GM19372 (cell line): Measurements from ENCODE around the gene CENATAC.
A peak's percentile ranks its signal among the peaks of the same experiment; 100 is the strongest.
"Not testable (repeated sequence)": the region's sequence is repeated elsewhere in the genome, so short reads cannot be mapped to it uniquely, and the experiment has no call there.

Experiments
- ATAC-seq: cut with Tn5 transposase; IDR thresholded peaks from one replicate; pipeline ENCODE4 v1.9.1; 2021; ENCODE audit warnings: mild to moderate bottlenecking, low read depth, moderate library complexity; ENCODE audit not compliant: unreplicated experiment

Gene CENATAC, protein sequence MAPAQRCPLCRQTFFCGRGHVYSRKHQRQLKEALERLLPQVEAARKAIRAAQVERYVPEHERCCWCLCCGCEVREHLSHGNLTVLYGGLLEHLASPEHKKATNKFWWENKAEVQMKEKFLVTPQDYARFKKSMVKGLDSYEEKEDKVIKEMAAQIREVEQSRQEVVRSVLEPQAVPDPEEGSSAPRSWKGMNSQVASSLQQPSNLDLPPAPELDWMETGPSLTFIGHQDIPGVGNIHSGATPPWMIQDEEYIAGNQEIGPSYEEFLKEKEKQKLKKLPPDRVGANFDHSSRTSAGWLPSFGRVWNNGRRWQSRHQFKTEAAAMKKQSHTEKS

DNA sequence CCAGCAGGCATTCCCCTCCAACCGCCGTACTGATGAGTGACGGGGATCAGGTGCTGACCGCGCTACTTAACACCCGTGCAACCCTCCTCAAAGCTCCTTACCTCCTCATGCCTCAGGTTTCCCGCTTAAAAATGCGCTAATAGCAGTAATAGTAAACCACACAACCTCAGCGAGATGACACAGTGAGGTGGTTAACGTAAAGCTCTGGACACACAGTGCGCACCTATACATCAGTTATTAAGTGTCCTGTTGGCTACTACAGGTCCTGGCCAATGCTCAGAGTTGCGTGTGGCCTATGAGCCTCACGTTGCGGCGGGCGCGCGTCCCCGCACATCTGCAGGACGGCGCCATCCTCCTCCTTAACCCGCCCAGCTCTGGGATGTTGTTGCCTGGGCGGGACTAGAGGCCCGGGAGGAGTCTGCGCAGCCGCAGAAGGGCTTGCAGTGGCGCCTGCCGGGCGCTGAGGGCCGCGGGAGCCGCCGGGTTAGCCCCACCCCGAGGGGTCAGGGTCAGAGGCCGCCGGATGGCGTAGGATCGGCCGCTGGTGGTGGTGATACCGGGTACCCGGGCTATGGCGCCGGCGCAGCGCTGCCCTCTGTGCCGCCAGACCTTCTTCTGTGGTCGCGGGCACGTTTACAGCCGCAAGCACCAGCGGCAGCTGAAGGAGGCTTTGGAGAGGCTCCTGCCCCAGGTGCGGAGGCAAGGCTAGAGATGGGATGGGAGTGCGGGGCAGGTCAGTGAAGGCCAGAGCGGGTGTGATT lies at the start of gene CENATAC:
CENATAC (plus strand) TSS at position 512 of the 761 bp plus-strand sequence; CDS start at position 572, 60 bp downstream.
- ATAC-seq: peak; percentile 91

DNA sequence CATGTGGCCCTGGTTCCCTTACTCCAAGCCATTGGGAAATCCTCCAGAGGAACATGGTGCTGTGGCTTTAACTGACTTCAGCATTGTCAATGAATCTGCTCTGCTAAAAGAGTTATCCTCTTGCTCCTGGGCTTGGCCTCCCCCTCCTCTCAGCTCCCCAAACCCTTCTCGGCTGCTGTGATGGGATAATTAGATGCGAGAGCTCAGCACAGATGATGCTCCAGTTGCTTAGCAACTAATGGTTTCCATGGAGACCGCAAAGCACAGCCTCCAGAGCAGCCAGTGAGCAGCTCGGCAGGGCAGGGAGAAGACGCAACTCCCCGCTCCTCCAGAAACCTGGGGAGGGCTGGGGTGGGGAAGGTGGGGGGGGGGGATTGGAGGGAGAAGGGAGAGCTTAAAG lies 44.7 kb upstream of the CENATAC start:
- ATAC-seq: no peak

DNA sequence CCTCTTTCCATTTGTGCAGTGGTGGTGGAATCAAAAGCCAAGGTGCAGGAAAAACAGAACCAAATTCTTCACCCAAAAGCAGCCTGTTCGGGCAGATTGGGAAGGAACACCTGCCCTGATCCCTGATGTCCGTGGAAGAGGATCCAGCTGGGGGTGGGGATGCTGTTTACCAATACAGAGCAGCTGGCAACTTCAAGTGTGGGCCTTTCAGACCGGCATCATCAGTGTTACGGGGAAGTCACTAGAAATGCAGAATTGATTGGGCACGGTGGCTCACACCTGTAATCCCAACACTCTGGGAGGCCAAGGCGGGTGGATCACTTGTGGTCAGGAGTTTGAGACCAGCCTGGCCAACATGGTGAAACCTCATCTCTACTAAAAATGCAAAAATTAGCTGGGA lies 44.0 kb upstream of the CENATAC start:
- not testable (repeated sequence) for ATAC-seq

DNA sequence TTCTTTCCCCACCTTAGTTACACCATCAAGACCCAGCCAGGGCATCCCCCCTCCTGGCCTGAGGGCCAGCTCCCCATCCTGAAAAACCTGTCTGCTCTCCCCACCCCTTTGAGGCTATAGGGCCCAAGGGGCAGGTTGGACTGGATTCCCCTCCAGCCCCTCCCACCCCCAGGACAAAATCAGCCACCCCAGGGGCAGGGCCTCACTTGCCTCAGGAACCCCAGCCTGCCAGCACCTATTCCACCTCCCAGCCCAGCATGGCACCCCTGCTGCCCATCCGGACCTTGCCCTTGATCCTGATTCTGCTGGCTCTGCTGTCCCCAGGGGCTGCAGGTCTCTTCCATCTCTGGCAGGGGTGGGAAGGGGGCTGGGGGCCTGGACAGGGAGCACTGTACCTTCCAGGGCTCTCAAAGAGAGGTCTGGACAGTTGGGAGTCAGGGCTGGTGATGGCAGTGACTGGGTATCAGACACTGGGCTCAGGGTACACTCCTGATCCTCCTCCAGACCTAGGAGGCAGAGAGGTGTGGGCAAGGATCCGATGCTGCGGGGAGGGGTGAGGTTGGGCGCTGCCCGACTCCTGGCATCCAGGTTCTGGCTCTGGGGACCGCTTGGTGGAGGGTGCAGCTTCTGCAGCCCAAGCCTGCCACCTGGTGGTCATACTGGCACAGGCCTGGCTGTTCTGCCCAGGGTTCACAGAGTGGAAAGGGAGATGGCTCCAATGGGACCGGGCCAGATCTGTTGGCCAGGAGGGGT lies 41.7 kb upstream of the CENATAC start, which contains the start of gene UPK2:
UPK2 (plus strand) TSS at position 205 of the 753 bp plus-strand sequence; CDS start at position 258, 53 bp downstream.
- ATAC-seq: no peak

DNA sequence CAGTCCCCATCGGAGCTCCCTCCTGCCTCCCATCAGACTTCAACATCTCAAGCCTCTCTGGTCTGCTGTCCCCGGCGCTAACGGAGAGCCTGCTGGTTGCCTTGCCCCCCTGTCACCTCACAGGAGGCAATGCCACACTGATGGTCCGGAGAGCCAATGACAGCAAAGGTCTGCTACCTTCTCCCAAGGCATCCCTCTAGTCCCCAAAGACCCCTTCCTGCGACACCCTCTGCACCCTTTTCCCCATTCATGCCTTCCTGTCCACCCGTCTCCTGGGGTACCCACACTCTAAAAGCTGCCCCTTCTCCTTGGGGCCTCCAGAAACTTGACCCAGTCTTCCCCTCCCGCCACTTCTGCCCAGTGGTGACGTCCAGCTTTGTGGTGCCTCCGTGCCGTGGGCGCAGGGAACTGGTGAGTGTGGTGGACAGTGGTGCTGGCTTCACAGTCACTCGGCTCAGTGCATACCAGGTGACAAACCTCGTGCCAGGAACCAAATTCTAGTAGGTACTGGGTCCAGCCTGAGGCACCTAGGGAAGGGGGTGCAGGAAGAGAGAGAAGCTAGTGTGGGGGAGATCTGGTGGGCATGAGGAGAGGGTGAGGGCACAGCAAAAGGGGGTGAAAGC lies 41.0 kb upstream of the CENATAC start:
- ATAC-seq: no peak

DNA sequence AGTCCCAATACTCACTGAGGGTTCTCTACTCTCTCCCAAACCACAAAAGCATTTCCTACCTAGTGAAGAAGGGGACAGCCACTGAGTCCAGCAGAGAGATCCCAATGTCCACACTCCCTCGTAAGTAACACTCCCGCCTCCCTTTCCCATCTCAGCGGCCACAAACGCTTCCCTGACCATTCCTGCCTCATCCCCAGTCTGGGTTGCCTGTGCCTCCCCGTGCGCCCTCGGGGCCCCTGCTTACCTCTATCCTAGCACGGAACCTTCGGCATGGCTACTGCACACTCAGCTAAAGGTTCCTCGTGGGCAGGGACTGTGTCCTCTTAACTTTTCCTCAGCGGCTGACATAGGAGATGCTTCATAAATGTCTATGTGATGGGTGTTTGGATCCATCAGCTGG lies 40.4 kb upstream of the CENATAC start:
- no peak for ATAC-seq

DNA sequence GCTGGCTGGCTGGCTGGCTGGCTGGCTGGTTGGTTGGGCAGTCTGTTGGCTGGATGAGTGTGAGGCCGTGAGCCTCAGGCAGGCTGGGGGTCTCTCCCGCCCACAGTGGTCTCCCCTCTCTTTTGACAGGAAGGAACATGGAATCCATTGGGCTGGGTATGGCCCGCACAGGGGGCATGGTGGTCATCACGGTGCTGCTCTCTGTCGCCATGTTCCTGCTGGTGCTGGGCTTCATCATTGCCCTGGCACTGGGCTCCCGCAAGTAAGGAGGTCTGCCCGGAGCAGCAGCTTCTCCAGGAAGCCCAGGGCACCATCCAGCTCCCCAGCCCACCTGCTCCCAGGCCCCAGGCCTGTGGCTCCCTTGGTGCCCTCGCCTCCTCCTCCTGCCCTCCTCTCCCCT lies 40.0 kb upstream of the CENATAC start:
- no peak for ATAC-seq

DNA sequence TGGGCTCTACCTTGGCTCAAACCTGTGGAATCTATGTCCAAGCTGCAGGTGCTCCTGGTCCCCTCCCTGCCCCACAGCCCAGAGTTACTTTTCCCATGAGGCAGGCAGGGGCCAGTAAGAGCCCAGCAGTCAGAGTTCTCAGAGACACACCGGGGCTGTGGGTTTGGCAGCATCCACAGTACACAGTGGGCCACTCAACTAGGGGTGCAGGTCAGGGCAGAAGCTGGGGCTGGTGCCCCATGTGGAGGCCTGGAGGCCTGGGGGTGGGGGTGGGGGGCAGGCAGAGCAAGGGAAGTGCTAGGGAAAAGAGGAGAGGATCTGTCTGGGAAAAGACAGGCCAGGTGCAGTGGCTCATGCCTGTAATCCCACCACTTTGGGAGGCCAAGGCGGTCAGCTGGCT lies 39.4 kb upstream of the CENATAC start:
- ATAC-seq: no peak

DNA sequence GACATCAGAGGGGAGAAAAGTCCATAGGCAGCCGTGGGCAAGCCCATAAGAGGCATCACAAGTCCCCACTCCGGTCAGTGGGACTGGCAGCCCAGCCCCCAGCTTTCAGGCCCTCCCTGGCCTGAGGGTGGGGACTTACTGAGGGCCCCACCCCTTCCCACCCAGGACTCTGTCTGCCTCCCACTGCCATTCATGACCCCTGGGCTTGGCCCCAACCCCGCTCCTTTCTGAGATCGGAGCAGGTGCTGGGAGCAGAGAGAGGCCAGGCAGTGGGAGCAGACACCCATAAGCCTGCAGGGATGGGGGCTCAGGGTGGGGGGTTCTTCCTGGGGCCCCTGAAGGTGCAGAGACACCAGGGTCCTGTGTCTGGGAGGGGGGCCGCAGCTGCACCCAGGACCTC lies 36.7 kb upstream of the CENATAC start:
- no peak for ATAC-seq

DNA sequence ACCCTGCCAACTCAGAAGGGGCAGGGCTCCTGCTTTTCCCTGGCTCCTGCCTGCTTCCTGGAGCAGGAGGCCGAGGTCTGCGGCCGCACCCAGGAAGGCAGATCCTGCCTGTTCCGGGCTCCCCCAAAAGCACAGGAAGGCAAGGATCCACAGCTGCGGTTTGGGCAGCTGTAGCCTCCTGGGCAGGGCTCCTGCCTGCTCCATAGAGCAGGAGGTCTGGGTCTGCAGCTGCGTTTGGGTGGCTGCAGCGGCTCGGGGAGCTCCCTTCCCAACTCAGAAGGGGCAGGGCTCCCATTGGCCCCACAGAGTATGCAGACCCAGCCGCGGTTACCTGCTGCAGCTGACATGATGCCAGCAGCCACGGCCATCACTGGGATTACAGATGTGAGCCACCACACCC lies 36.3 kb upstream of the CENATAC start:
- no peak for ATAC-seq

DNA sequence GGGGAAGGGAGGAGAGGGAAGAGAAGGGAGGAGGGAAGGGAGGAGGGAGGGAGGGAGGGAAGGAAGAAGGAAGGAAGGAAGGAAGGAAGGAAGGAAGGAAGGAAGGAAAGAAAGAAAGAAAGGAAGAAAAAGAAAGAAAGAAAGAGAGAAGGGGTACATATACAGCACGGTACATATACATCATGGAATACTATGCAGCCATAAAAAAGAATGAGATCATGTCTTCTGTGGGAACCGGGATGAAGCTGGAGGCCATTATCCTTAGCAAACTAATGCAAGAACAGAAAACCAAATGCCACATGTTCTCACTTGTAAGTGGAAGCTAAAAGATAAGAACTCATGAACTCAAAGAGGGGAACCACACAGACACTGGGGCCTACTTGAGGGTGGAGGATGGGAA lies 28.4 kb upstream of the CENATAC start:
- ATAC-seq: not testable (repeated sequence)

DNA sequence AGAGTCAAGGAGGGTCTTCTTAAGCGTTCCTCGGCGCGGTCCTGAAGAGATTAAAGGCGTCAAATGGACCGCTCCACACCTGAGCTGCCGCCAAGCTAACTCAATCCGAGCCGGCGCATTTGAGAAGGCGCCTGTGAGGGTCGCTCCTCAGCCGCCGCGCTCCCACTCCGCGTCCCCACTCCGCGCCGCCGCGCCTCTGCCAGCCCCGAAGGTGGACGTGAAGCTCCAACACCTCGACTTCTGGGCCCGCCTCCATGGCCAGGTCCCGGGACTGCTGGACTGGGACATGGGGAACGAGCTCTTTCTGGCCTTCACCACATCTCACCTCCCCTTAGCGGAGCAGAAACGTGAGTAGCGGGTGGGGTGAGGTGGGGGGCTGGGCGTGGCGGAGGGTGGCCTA lies 26.3 kb upstream of the CENATAC start, which contains the start of gene FOXR1:
FOXR1 (plus strand) TSS at position 116 of the 400 bp plus-strand sequence; CDS start at position 287, 171 bp downstream.
- ATAC-seq: no peak

DNA sequence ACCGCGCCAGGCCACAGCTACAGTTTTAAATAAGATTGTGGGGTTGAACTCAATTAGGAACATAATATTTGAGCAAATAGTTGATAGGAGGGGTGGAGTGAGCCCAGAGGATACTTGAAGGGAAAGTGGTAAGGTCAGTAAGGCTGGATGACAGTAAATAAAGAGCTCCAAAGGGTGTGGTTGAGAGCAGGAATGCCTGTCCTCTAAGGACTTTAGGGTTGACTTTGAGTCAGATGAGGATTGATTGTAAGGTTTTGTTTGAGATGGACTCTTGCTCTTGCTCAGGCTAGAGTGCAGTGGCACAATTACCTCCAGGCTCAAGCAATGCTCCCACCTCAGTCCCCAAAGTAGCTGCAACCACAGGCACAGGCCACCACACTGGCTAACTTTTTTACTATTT lies 24.0 kb upstream of the CENATAC start:
- ATAC-seq: no peak

DNA sequence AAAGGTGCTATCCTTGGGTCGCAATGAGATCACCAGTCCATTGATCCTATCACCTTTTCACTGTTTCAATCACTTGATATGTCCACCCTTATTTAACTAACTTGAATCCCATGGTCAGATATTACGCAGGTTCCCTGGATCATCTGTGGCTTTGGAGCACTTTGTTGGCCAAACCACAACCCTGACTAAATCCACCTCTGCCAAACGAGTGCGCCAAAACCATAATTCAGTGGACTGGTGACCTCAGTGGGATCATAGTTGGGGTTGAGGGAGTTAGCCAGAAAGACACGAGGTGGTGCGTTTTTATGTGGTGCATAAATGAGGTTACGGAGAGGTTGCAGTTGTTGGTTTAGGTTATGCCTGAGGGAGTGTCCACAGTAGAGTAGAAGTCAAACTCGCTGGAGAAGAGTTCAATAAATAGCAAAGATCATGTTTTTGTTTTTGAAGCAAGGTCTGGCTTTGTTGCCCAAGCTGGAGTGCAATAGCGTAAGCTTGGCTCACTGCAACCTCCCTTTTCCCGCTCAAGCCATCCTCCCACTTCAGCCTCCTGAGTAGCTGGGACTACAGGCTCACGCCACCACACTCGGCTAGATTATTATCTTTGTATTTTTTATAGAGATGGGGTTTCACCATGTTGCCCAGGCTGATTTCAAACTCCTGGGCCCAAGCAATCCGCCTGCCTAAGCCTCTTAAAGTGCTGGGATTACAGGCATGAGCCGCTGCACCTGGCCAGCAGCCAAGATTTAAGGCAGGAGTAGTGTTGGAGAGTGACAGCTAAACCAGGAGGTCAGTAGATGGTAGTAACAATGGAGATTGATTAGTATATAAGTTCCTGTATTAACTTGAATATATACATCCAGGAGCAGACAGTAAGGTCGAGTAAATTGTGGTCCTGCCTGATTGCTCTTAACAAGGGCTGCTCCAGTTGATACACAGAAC lies 21.9 kb upstream of the CENATAC start:
- no peak for ATAC-seq

DNA sequence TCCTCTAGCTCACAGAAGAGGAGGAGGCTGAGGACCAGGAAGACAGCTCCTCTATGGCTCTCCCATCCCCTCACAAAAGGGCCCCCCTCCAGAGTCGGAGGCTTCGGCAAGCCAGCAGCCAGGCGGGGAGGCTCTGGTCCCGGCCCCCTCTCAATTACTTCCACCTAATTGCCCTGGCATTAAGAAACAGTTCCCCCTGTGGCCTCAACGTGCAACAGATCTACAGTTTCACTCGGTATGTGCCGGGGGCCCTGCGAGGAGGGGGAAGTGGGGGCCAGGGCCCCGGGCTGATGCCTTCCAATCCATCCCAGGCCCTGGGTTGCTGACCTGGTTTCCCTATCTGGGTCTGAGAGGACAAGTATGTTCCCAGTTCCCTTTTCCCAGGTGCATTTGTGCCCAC lies 18.5 kb upstream of the CENATAC start:
- ATAC-seq: no peak

DNA sequence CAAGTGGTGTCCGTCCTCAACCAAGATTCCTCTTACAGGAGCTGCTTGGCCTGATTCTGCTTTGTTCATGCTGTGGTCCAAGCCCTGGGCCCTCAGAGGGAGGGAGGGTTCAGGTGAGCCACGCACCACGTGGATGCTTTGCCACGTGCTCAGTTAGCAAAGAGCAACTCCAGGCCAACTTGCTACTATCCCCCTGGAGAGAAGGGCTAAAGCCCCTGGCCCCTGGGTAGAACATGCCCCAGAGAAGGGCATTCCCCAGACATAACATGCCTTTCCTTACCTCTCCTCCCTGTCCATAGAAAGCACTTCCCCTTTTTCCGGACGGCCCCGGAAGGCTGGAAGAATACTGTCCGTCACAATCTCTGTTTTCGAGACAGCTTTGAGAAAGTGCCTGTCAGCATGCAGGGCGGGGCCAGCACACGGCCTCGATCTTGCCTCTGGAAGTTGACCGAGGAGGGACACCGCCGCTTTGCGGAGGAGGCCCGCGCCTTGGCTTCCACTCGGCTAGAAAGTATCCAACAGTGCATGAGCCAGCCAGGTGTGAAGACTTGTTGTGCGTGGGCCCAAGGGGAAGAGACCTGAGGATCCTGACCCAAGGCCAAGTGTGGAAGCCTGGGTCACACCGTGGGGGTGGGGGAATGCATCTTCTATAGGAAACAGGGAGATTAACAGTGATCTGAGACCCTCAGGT lies 17.6 kb upstream of the CENATAC start:
- ATAC-seq: no peak

DNA sequence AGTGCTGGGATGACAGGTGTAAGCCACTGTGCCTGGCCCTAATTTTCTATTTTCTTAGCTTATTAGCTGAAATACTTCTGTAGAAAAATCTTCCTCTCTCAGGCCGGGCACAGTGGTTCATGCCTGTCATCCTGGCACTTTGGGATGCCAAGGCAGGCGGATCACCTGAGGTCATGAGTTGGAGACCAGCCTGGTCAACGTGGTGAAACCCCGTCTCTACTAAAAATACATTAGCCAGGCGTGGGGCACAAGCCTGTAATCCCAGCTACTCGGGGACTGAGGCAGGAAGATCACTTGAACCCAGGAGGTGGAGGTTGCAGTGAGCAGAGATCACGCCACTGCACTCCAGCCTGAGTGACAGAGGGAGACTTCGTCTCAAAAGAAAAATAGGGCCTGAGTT lies 13.6 kb upstream of the CENATAC start:
- not testable (repeated sequence) for ATAC-seq

DNA sequence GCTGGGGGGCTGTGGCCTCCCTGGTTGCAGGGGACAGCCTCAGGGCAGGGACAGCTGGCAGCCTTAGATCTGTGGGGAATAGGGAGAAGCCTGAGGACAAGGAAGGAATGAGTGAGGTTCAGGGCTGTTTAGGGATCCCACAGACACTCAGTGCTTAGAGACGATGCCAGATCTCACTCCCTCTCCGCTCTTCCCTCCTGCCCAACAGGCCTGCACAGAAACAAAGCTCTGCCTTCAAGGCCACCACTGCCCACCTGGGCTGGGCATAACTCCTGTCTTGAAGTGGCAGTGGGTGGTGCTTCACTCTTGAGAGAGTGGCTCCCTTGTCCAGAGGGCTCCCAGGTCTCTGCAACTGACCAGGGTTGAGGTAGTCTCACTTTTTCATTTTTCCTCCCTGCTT lies 13.1 kb upstream of the CENATAC start:
- ATAC-seq: no peak

DNA sequence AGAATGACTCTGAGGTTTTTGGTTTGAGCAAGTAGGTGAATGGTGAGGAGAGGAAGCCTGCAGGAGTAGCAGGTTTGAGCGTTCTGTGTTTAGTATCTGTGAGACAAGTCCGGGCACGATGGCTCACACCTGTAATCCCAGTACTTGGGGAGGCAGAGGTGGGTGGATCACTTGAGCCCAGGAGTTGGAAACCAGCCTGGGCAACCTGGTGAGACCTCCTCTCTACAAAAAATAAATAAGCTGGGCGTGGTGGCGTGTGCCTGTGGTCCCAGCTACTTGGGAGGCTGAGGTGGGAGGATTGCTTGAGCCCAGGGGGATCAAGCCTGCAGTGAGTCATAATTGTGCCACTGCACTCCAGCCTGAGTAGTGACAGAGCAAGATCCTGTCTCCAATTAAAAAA lies 9.7 kb upstream of the CENATAC start:
- ATAC-seq: no peak
